Mammary epithelial cell (primary cell): ENCODE measurements around the gene CSGALNACT2.

ENCODE experiments used
- EZH2 ChIP-seq: IDR thresholded peaks from 2 replicates; pipeline ENCODE4 v1.6.1; 2012; ENCODE audit warnings: low read length, inconsistent platforms, borderline replicate concordance
- TF ChIP-seq, protein P1 (sequence below), 2 donors: IDR thresholded peaks in 1 of 2; conservative IDR thresholded peaks in 1 of 2; 2 replicates each; pipeline ENCODE4 v1.5.1; 2011 to 2012; ENCODE audit warnings: inconsistent platforms in 2 of 2, low read length in 2 of 2, mild to moderate bottlenecking in 2 of 2, control low read depth in 1 of 2, low read depth in 1 of 2; ENCODE audit not compliant: insufficient read depth in 1 of 2; ENCODE audit errors: extremely low read depth in 1 of 2

GRCh38 chr10:43151371-43151770 lies 13.1 kb downstream of the CSGALNACT2 start:
- TF ChIP-seq EZH2, result no peak
- TF ChIP-seq, protein P1, sequence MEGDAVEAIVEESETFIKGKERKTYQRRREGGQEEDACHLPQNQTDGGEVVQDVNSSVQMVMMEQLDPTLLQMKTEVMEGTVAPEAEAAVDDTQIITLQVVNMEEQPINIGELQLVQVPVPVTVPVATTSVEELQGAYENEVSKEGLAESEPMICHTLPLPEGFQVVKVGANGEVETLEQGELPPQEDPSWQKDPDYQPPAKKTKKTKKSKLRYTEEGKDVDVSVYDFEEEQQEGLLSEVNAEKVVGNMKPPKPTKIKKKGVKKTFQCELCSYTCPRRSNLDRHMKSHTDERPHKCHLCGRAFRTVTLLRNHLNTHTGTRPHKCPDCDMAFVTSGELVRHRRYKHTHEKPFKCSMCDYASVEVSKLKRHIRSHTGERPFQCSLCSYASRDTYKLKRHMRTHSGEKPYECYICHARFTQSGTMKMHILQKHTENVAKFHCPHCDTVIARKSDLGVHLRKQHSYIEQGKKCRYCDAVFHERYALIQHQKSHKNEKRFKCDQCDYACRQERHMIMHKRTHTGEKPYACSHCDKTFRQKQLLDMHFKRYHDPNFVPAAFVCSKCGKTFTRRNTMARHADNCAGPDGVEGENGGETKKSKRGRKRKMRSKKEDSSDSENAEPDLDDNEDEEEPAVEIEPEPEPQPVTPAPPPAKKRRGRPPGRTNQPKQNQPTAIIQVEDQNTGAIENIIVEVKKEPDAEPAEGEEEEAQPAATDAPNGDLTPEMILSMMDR (conservative IDR thresholded peaks at IDR 0.05 in 1 of 2, IDR thresholded peaks at IDR 0.05 in 1 of 2; ENCODE audit: extremely low read depth in 1 of 2, insufficient read depth in 1 of 2, low read depth in 1 of 2, low read length in 2 of 2), result no peak
